HEK293T (cell line): Measurements from ENCODE around the gene SYT15.
"Not testable (repeated sequence)": the region's sequence is repeated elsewhere in the genome, so short reads cannot be mapped to it uniquely, and the experiment has no call there.

Source experiments
- FOXA1 ChIP-seq: fragments of 450-650 bp; IDR thresholded peaks from 2 replicates; pipeline ENCODE4 v1.6.1; 2016; ENCODE audit warnings: mild to moderate bottlenecking
- L3MBTL2 ChIP-seq: fragments of 450-650 bp; conservative IDR thresholded peaks from 2 replicates; pipeline ENCODE4 v1.6.1; 2016; ENCODE audit warnings: mild to moderate bottlenecking
- SUZ12 ChIP-seq: fragments of 450-650 bp; IDR thresholded peaks from 2 replicates; pipeline ENCODE4 v1.6.1; 2016; ENCODE audit warnings: mild to moderate bottlenecking

- TF ChIP-seq FOXA1, SUZ12, L3MBTL2: not testable (repeated sequence)
These were observed 21.6 kb downstream of the SYT15 start for GRCh38 chr10:46600516-46600915.
